GM12892 (cell line): ENCODE measurements around the gene METTL8.

Source experiments
- POLR2A ChIP-seq: IDR thresholded peaks from 2 replicates; pipeline ENCODE4 v1.6.1; 2011; ENCODE audit warnings: low read depth, low read length, control low read depth
- POLR2AphosphoS5 ChIP-seq: IDR thresholded peaks from 2 replicates; pipeline ENCODE4 v1.6.1; 2011; ENCODE audit warnings: low read depth, low read length, control low read depth

DNA sequence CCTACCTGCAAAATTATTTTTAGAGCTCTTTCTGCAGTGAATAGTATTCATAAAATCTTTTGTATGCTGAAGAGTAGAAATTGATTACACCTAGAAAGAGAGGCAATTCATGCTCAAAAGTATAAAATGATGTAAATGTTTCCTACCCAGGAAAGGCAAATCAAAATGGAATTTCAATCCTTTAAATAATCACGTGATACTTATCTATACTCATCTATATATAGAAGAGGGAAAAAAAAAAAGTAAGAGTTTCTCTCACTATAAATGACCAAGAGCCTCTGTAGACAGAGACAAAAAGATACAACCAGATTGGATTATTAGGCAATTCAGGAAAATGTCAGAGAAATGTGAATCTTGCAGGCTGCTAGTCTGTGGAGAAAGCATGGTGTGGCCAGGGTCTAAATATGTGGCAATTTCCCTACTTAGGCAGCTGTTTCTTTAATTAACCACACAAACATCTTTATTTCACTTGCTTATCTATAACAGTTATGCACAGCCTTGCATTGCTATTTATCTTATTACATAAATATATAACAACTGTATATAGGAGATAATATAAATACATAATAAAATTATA lies 39.5 kb downstream of the METTL8 start:
- TF ChIP-seq POLR2AphosphoS5 = no peak
- no peak for TF ChIP-seq POLR2A
